Measurements from ENCODE around the gene ICAM1.

- TF ChIP-seq CTCF (IDR thresholded peaks at IDR 0.05) (no peak), EP300 (IDR thresholded peaks at IDR 0.05) (no peak), POLR2A (IDR thresholded peaks at IDR 0.05) (no peak)
Observed at GRCh38 chr19:10258080-10258710, 12.7 kb upstream of the ICAM1 start.

All from ovary (tissue), 3 donors.